Stimulated activated naive CD8-positive, alpha-beta T cell treated with anti-CD3 and anti-CD28 coated beads, Interleukin-15, Interleukin-2, amounts not matched to agents 100 ng/mL and 50 ng/mL, for 24 hours (primary cell): ENCODE results near the gene SULT4A1.

Experiments used
- H3K27ac Mint-ChIP-seq: one replicate; pipeline ENCODE4 v1.8.0; 2021; ENCODE audit warnings: mild to moderate bottlenecking, mixed read lengths
- H3K27me3 Mint-ChIP-seq: one replicate; pipeline ENCODE4 v1.8.0; 2021; ENCODE audit warnings: mixed read lengths
- H3K36me3 Mint-ChIP-seq: one replicate; pipeline ENCODE4 v1.8.0; 2021; ENCODE audit warnings: low read depth, mixed read lengths
- H3K4me1 Mint-ChIP-seq: one replicate; pipeline ENCODE4 v1.8.0; 2021; ENCODE audit warnings: low read depth, mixed read lengths
- H3K4me3 Mint-ChIP-seq: one replicate; pipeline ENCODE4 v1.8.0; 2021; ENCODE audit warnings: mild to moderate bottlenecking, mixed read lengths
- H3K9me3 Mint-ChIP-seq: one replicate; pipeline ENCODE4 v1.8.0; 2021; ENCODE audit warnings: mixed read lengths

The SULT4A1 gene

DNA sequence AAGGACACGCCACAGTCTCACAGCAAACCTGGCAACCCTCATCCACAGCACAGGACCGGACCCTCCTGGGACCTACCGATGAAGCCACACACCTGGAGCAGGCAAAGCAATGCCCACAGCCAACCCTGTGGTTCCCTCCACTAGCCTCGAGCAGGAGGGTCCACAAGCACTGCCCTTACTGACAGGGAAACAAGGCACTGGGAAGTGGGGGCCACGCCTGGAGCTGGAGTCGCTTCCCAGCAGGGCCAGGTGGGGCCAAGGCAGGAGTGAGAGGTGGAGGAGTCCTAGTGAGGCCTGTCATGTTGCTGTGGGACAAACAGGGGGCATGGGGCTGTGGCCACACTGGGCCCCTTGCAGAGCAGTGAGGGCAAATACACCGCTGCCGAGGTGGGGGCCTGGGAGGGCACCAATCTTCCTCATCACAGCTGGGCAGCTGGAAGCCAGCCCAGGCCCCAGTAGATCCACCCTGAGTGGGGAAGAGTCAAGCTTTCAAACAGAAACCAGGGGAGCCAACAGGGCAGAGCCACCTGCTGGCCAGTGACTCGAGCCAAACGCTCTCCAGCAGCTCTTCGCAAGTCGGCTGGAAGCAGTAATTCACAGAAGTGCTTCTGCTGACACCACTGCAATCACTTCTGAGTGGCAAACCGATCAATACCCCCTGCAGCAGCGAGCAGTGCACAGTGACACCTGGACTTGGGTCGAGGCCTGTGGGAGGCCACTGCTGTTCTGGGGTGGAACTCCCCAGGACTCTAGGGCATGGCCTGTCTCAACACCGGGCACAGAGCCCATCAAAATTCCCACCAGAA, 13.7 kb downstream of the SULT4A1 start:
- no peaks in the 10 kb centered on the region for H3K36me3 Mint-ChIP-seq
- H3K9me3 Mint-ChIP-seq: no peaks in the 10 kb centered on the region
- no peak overlapping the region for H3K4me3 Mint-ChIP-seq
- peaks cover 16% of the 10 kb centered on the region for H3K27me3 Mint-ChIP-seq
- H3K27ac Mint-ChIP-seq: no peak overlapping the region
- no peaks in the 10 kb centered on the region for H3K4me1 Mint-ChIP-seq

DNA sequence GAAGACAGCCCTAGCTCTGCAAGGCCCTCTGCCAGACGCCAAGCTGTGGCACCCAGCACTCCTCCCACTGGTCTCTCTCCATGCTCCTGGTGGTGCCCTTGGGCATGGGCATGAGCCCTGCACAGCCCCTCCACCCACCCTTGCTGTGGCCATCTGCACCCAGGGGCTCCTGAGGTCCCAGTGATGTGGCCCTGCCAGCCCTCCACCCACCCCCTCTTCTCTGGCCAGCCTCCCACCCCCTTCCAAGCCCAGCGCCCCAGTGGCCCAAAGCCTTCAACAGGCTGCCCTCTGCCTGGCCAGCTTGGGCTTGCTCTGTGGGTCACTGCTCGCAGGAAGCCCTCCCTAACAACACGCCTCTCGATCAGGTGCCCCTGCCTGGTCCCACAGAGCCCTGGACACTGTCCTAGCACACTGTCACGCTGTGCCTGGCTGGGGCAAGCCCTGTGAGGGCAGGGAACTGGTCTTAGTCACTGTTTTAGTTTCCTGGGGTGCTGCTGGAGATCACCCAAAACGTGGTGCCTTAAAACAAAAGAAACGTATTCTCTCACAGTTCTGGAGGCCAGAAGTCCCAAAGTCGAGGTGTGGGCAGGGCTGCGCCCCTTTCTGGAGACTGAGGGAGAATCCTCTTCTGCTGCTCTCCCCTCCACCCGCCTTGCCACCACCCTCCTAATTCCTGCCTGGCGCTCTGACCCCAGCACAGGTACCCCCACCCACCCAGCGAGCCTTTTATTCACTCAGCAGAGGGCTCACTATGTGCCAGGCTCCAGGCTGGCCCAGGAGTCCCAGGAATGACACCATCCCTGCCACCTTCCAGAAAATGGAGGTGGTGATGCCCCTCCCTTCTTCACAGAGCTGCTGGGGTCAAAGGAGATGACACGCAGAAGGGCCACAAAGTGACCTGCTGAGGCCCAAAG, 14.7 kb downstream of the SULT4A1 start:
- no peaks in the 10 kb centered on the region for H3K4me1 Mint-ChIP-seq
- no peaks in the 10 kb centered on the region for H3K36me3 Mint-ChIP-seq
- no peak overlapping the region for H3K4me3 Mint-ChIP-seq
- H3K9me3 Mint-ChIP-seq: no peaks in the 10 kb centered on the region
- no peak overlapping the region for H3K27ac Mint-ChIP-seq
- H3K27me3 Mint-ChIP-seq: peaks cover 10% of the 10 kb centered on the region

DNA sequence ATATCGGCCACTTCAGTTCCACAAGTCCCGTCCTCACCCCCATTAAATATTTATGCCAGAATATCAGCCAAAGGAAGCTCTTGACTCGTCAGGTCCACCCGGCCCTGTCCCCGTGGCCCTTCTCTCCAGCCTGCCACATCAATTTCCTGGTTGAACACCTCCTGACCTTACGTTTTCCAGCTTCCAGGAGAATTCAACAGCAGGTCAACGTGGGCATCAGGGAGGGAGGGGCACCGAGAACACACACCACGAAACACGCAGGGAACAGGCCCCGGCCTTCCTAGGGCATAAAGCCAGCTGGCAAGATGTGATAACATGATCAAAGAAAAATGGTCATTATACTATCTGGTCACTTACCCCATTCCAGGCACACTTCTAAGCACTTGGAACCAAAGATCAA, 15.3 kb downstream of the SULT4A1 start:
- H3K27ac Mint-ChIP-seq: no peak overlapping the region
- no peak overlapping the region for H3K4me3 Mint-ChIP-seq
- H3K27me3 Mint-ChIP-seq: peaks cover 9% of the 10 kb centered on the region
- no peaks in the 10 kb centered on the region for H3K9me3 Mint-ChIP-seq
- no peaks in the 10 kb centered on the region for H3K4me1 Mint-ChIP-seq
- no peaks in the 10 kb centered on the region for H3K36me3 Mint-ChIP-seq

DNA sequence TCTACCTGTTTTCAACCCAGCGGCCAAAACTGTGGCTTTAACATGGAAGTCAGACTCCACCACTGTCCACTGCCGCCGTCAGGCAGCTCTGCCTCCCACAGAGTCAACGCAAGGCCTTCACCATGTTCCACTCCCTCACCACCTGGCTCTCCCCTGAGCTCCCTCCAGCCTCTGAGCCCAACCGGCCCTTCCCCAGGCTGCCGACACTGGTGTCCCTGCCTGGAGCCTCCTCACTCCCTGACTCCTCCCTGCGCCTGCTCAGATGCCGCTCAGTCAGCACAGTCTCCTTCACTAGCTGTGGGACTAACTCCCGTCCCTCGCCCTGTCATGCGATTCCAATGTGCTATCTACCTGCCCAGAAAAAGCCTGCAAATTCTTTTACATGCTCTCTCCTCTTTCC, 16.3 kb downstream of the SULT4A1 start:
- Mint-ChIP-seq H3K36me3 (no peaks in the 10 kb centered on the region), H3K27ac (no peak overlapping the region), H3K4me1 (no peaks in the 10 kb centered on the region), H3K4me3 (no peak overlapping the region), H3K9me3 (no peaks in the 10 kb centered on the region), H3K27me3 (peaks cover 7% of the 10 kb centered on the region)

DNA sequence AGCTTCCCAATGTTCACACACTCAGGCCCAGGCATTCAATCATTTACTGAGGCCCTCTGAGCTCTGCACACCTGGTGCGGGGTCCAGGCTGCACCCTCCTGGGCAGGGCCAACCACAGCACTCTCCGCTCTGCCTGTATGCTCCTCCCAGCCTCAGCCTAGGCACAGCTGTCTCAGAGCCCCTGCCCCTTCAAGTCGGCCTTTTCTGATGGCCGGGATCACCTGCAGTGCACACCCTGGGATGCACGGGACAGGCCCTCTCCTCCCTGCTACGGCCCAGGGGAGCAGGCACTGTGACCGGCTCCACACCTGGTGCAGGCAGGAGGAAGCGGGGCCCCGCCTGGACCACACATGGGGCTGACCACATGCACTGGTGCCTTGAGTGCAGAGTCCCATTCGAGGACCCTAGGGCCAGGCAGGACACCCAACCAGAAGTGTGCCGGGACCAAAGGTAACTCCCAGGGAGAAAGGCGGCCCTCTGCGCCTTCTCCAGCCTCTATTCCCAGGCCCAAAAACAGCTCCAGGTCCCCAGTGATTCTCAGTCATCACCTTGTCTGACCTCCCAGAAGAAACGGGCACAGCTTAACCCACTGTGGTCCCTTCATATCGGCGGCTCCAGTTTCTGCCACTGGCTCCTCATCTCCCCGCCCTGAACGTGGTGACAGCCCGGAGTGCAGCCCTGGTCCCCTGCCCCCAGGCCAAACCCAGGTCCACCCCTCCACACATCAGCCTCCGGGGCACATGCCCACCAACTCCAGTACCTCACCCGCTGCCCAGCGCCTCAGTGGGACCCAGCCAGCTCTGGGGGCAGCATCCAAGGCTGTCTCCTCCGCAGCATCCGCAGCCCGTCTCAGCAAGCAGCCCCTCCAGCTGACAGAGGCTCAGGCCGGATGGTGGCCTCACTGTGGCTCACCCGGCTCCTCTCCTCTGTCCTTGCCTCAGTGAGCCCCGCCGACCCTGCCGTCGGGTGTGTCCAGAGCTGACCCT, 17.5 kb downstream of the SULT4A1 start:
- H3K4me3 Mint-ChIP-seq: no peak overlapping the region
- H3K36me3 Mint-ChIP-seq: no peaks in the 10 kb centered on the region
- no peak overlapping the region for H3K27ac Mint-ChIP-seq
- H3K9me3 Mint-ChIP-seq: no peaks in the 10 kb centered on the region
- no peaks in the 10 kb centered on the region for H3K4me1 Mint-ChIP-seq
- H3K27me3 Mint-ChIP-seq: peaks cover 5% of the 10 kb centered on the region

DNA sequence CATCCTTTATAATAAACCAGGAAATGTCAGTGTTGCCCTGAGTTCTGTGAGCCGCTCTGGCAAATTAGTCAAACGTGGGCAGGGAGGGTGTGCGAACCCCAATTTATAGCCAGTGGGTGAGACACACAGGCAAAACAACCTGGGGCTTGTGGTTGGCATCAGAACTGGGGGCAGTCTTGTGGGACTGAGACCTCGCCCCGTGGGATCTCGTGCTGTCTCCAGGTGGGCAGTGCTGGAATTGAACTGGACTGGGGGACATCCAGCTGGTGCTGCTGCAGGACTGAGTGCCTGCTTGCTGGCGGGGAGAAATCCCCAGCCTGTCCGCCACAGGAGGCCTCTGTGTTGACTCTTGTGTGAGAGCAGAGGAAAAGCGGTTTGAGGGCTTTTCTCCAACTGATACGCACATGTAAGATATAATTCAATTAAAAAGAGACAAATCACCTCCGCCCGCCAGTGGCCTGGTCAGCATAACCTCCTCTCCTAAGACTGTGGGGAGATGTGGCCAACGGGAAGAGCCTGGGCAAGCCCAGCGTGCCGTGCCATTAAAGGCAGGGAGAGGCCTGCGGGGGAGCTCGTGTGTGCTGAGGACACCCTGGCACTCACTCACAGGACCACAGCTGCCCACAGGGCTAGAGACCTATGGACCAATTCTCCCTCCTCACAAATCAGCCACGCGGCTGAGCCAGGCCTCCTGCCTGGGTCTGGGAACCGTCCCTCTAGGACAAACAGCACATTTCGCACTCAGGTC, 18.4 kb downstream of the SULT4A1 start:
- Mint-ChIP-seq H3K4me3 (no peak overlapping the region), H3K27me3 (peaks cover 2% of the 10 kb centered on the region), H3K9me3 (no peaks in the 10 kb centered on the region), H3K4me1 (no peaks in the 10 kb centered on the region), H3K27ac (no peak overlapping the region), H3K36me3 (no peaks in the 10 kb centered on the region)

DNA sequence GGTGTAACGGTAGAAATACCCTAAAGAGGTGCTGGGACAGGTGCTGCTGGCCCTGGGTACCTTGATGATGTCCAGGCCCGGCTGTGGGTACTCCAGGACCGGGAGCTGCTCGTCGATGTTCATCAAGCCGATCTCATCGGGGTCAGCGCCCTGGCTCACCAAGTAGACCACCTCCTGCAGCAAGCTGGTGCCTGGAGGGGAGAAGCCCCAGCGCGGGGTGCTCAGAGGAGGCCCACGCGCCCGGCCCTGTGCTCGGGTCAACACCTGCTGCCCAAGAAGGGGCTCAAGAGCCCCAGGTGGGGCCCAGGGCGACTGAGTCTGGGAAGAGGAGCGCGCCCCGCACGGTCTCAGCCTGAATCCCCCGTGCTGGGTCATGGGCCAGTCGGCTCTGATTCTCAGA, 20.6 kb downstream of the SULT4A1 start:
- no peaks in the 10 kb centered on the region for H3K4me1 Mint-ChIP-seq
- no peaks in the 10 kb centered on the region for H3K27me3 Mint-ChIP-seq
- H3K36me3 Mint-ChIP-seq: no peaks in the 10 kb centered on the region
- H3K27ac Mint-ChIP-seq: no peak overlapping the region
- no peaks in the 10 kb centered on the region for H3K9me3 Mint-ChIP-seq
- no peak overlapping the region for H3K4me3 Mint-ChIP-seq

DNA sequence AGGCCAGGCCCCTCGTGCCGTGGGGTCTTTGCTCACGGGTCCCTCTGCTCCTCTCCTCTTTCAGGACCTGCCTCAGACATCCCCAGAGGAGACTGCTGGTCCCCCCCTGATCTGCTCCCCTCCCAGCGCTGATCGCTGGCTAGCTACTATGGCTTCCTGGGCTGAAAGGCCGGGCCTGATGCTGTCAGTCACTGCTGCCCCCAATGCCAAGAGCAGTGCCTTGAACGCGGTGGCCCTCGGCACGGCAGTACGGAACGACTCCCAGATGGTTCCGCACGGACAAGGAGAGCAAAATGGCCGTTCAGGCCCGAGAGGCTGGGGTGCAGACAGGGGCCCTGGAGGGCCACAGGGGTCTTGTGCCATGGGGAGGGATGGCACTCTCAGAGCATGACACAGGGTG, 21.5 kb downstream of the SULT4A1 start:
- Mint-ChIP-seq H3K27me3 (no peaks in the 10 kb centered on the region), H3K4me3 (no peak overlapping the region), H3K4me1 (no peaks in the 10 kb centered on the region), H3K27ac (no peak overlapping the region), H3K9me3 (no peaks in the 10 kb centered on the region), H3K36me3 (no peaks in the 10 kb centered on the region)

DNA sequence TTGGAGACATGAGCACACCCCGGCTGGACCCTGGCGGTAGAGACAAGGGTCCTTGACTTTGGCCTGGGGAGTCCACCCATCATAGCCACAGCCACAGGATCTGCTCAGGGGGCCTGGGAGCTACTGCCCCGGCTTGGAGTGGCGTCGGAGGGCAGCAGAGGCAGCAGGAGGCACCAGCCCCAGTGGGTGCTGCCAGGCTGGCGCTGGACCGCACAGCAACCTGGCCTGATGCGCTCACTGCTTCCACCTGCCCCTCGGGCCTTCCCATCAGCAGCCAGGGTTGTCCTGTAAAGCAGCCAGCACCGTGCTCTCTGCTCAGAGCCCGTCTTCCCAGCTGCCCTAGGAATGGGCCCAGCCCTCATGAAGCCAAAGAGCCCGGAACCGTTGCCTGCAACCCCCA, 21.9 kb downstream of the SULT4A1 start:
- H3K27ac Mint-ChIP-seq: no peak overlapping the region
- no peaks in the 10 kb centered on the region for H3K9me3 Mint-ChIP-seq
- H3K27me3 Mint-ChIP-seq: peaks cover 2% of the 10 kb centered on the region
- no peaks in the 10 kb centered on the region for H3K36me3 Mint-ChIP-seq
- H3K4me1 Mint-ChIP-seq: no peaks in the 10 kb centered on the region
- no peak overlapping the region for H3K4me3 Mint-ChIP-seq

DNA sequence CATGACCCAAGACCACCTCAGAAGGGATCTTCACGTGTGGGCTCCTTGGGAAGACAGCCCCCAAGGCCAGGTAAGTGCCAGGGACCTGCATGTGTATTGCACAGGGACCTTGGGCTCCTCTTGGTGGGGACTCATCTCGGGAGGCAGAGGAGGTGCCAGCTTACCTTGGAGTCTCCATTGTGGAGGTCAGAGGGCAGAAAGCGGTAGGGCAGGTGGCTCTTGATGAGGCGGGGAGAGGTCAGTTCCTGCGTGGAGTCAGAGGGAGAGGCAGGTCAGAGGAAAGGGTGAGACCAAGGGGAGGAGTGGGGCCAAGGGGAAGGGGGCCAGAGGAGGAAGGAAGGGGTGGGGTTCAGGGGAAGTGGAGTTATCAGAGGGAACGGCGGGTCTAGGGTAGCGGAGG, 22.5 kb downstream of the SULT4A1 start:
- no peak overlapping the region for H3K4me3 Mint-ChIP-seq
- H3K9me3 Mint-ChIP-seq: no peaks in the 10 kb centered on the region
- H3K4me1 Mint-ChIP-seq: no peaks in the 10 kb centered on the region
- peaks cover 5% of the 10 kb centered on the region for H3K27me3 Mint-ChIP-seq
- H3K27ac Mint-ChIP-seq: no peak overlapping the region
- H3K36me3 Mint-ChIP-seq: no peaks in the 10 kb centered on the region

DNA sequence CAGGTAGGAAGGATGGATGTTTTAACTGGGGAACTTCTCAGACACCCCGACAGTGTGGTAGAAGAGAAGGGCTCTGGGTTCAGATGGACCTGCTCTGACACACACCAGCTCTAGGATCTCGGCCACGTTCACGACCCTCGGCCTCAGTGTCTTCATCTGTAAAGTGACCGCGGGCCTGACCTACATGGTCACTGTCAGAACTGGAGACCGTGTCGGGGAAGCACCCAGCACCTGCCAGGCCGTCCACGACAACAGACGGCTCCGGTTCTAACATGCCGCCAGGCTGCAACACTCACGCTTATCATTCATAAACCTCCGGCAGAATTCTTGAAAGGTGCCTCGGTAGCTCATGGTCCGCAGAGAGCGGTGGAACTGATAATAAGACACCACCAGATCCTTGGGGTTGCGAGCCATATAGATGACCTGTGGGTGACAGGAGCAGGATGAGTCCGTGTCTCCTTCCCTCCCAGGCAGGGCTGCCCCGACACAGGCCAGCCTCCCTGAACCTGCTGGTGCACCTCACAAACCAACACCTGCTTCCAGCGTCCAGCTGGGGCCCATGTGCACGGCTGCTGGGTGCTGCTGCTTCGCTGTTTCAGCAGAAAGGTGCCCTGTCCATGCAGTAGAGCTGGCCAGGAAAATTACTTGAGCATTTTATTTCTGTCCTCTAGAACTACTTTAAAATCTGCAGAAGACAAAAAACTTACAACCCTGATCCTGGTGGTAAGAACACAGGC, 23.6 kb downstream of the SULT4A1 start:
- Mint-ChIP-seq H3K27ac (no peak overlapping the region), H3K36me3 (no peaks in the 10 kb centered on the region), H3K4me1 (no peaks in the 10 kb centered on the region), H3K4me3 (no peak overlapping the region), H3K9me3 (no peaks in the 10 kb centered on the region), H3K27me3 (peaks cover 5% of the 10 kb centered on the region)

DNA sequence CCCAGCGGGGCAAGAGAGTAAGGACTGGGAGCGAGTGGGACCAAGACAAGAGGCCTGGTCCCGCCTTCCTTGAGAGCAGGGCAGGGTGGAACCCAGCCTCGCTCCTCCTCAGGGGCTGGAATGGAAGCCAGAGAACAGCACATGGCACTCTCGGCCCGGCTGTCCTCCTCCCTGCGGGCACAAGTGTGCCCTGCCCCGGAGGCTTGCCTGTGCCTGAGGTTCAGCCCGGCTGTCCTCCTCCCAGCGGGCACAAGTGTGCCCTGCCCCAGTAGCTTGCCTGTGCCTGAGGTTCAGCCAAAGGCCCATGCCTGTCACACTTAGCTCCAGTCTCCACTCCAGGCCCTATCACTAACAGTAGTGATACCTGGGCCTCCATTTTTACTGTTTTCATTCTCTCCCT, 24.2 kb downstream of the SULT4A1 start:
- H3K4me1 Mint-ChIP-seq: no peaks in the 10 kb centered on the region
- no peak overlapping the region for H3K4me3 Mint-ChIP-seq
- H3K9me3 Mint-ChIP-seq: no peaks in the 10 kb centered on the region
- no peak overlapping the region for H3K27ac Mint-ChIP-seq
- no peaks in the 10 kb centered on the region for H3K36me3 Mint-ChIP-seq
- peaks cover 5% of the 10 kb centered on the region for H3K27me3 Mint-ChIP-seq

DNA sequence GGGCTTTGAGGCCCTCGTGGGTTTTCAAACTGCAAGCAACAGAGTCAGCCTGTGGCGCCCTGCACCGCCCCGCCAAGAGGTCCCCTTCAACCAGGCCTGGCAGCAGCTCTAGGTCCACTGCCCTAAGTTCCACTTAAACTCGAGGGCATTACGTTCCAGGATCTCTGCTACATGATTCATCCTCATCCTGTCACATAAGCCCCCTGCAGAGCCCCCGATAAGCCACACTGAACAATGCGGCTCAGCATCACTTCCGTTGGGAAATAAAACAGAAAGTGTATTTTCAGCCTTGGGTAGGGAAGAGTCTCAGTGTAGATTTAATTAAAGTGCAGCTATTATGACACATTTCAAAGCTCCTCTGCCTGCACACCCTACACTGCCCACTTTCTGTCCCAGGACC, 24.6 kb downstream of the SULT4A1 start:
- Mint-ChIP-seq H3K27ac (no peak overlapping the region), H3K4me3 (no peak overlapping the region), H3K27me3 (peaks cover 5% of the 10 kb centered on the region)

More for the DNA sequence above, 24.6 kb downstream of the SULT4A1 start:
- H3K9me3 Mint-ChIP-seq: no peaks in the 10 kb centered on the region
- H3K36me3 Mint-ChIP-seq: no peaks in the 10 kb centered on the region
- no peaks in the 10 kb centered on the region for H3K4me1 Mint-ChIP-seq
